ENCODE results near the gene FGFRL1.

FGFRL1 gene

GRCh38 chr4:1061056-1061700, 49.8 kb downstream of the FGFRL1 start:
- no peak overlapping the region for H2AFZ ChIP-seq (ENCODE audit: low read depth, low read length)
- H3K4me3 ChIP-seq (ENCODE audit: low read length): no peak overlapping the region
- peaks cover 10% of the 10 kb centered on the region for H3K4me1 ChIP-seq (ENCODE audit: insufficient read depth, low read length)
- H3K36me3 ChIP-seq (ENCODE audit: insufficient read depth, low read length): no peaks in the 10 kb centered on the region
- peaks cover 33% of the 10 kb centered on the region for H3K27me3 ChIP-seq (ENCODE audit: insufficient read depth, low read length)
- no peaks in the 10 kb centered on the region for H3K9me3 ChIP-seq (ENCODE audit: low read length)

GRCh38 chr4:1061760-1062159, 50.3 kb downstream of the FGFRL1 start:
- Histone ChIP-seq H2AFZ (ENCODE audit: low read depth, low read length) (no peak overlapping the region), H3K36me3 (ENCODE audit: insufficient read depth, low read length) (no peaks in the 10 kb centered on the region), H3K4me1 (ENCODE audit: insufficient read depth, low read length) (peaks cover 10% of the 10 kb centered on the region), H3K4me3 (ENCODE audit: low read length) (no peak overlapping the region), H3K9me3 (ENCODE audit: low read length) (no peaks in the 10 kb centered on the region), H3K27me3 (ENCODE audit: insufficient read depth, low read length) (peaks cover 27% of the 10 kb centered on the region)

GRCh38 chr4:1062419-1062818, 51.0 kb downstream of the FGFRL1 start:
- H3K4me1 ChIP-seq (ENCODE audit: insufficient read depth, low read length): peaks cover 10% of the 10 kb centered on the region
- no peaks in the 10 kb centered on the region for H3K36me3 ChIP-seq (ENCODE audit: insufficient read depth, low read length)
- no peaks in the 10 kb centered on the region for H3K9me3 ChIP-seq (ENCODE audit: low read length)
- H3K27me3 ChIP-seq (ENCODE audit: insufficient read depth, low read length): peaks cover 21% of the 10 kb centered on the region
- H3K4me3 ChIP-seq (ENCODE audit: low read length): no peak overlapping the region
- H2AFZ ChIP-seq (ENCODE audit: low read depth, low read length): no peak overlapping the region

GRCh38 chr4:1065732-1066131, 54.3 kb downstream of the FGFRL1 start:
- Histone ChIP-seq H3K27me3 (ENCODE audit: insufficient read depth, low read length) (peaks cover 4% of the 10 kb centered on the region), H3K9me3 (ENCODE audit: low read length) (peaks cover 3% of the 10 kb centered on the region), H3K36me3 (ENCODE audit: insufficient read depth, low read length) (no peaks in the 10 kb centered on the region)

GRCh38 chr4:1069394-1069793, 58.0 kb downstream of the FGFRL1 start:
- Histone ChIP-seq H3K36me3 (ENCODE audit: insufficient read depth, low read length) (no peaks in the 10 kb centered on the region), H3K9me3 (ENCODE audit: low read length) (peaks cover 3% of the 10 kb centered on the region), H2AFZ (ENCODE audit: low read depth, low read length) (no peak overlapping the region), H3K27me3 (ENCODE audit: insufficient read depth, low read length) (peaks cover 8% of the 10 kb centered on the region), H3K4me1 (ENCODE audit: insufficient read depth, low read length) (peaks cover 1% of the 10 kb centered on the region), H3K4me3 (ENCODE audit: low read length) (no peak overlapping the region)

More at GRCh38 chr4:1065732-1066131, 54.3 kb downstream of the FGFRL1 start:
- H2AFZ ChIP-seq (ENCODE audit: low read depth, low read length): no peak overlapping the region
- peaks cover 10% of the 10 kb centered on the region for H3K4me1 ChIP-seq (ENCODE audit: insufficient read depth, low read length)
- no peak overlapping the region for H3K4me3 ChIP-seq (ENCODE audit: low read length)

GRCh38 chr4:1072830-1073446, 61.5 kb downstream of the FGFRL1 start:
- H3K4me1 ChIP-seq (ENCODE audit: insufficient read depth, low read length): peaks cover 1% of the 10 kb centered on the region
- H3K36me3 ChIP-seq (ENCODE audit: insufficient read depth, low read length): no peaks in the 10 kb centered on the region
- H3K4me3 ChIP-seq (ENCODE audit: low read length): no peak overlapping the region
- no peak overlapping the region for H2AFZ ChIP-seq (ENCODE audit: low read depth, low read length)
- H3K27me3 ChIP-seq (ENCODE audit: insufficient read depth, low read length): peaks cover 7% of the 10 kb centered on the region
- peaks cover 6% of the 10 kb centered on the region for H3K9me3 ChIP-seq (ENCODE audit: low read length)

- Histone ChIP-seq H3K4me3 (ENCODE audit: low read length) (no peak overlapping the region), H3K4me1 (ENCODE audit: insufficient read depth, low read length) (peaks cover 1% of the 10 kb centered on the region), H3K9me3 (ENCODE audit: low read length) (peaks cover 6% of the 10 kb centered on the region), H2AFZ (ENCODE audit: low read depth, low read length) (no peak overlapping the region), H3K27me3 (ENCODE audit: insufficient read depth, low read length) (peaks cover 7% of the 10 kb centered on the region), H3K36me3 (ENCODE audit: insufficient read depth, low read length) (no peaks in the 10 kb centered on the region)
Observed at GRCh38 chr4:1074077-1074476, 62.7 kb downstream of the FGFRL1 start.

- no peak overlapping the region for H2AFZ ChIP-seq (ENCODE audit: low read depth, low read length)
- H3K4me3 ChIP-seq (ENCODE audit: low read length): no peak overlapping the region
- H3K36me3 ChIP-seq (ENCODE audit: insufficient read depth, low read length): no peaks in the 10 kb centered on the region
- peaks cover 1% of the 10 kb centered on the region for H3K4me1 ChIP-seq (ENCODE audit: insufficient read depth, low read length)
- H3K9me3 ChIP-seq (ENCODE audit: low read length): peaks cover 6% of the 10 kb centered on the region
- peaks cover 7% of the 10 kb centered on the region for H3K27me3 ChIP-seq (ENCODE audit: insufficient read depth, low read length)
Observed at GRCh38 chr4:1075225-1075624, 63.8 kb downstream of the FGFRL1 start.

- no peak overlapping the region for H2AFZ ChIP-seq (ENCODE audit: low read depth, low read length)
- peaks cover 7% of the 10 kb centered on the region for H3K27me3 ChIP-seq (ENCODE audit: insufficient read depth, low read length)
- H3K36me3 ChIP-seq (ENCODE audit: insufficient read depth, low read length): no peaks in the 10 kb centered on the region
- peaks cover 2% of the 10 kb centered on the region for H3K9me3 ChIP-seq (ENCODE audit: low read length)
- peaks cover 1% of the 10 kb centered on the region for H3K4me1 ChIP-seq (ENCODE audit: insufficient read depth, low read length)
- H3K4me3 ChIP-seq (ENCODE audit: low read length): no peak overlapping the region
Observed at GRCh38 chr4:1075809-1076699, 64.6 kb downstream of the FGFRL1 start.

Data from neuron (in vitro differentiated cells).